GM18861 (cell line): Measurements from ENCODE around the gene DOK7.

Source experiments
- ATAC-seq: cut with Tn5 transposase; IDR thresholded peaks from one replicate; pipeline ENCODE4 v1.9.1; 2021; ENCODE audit not compliant: unreplicated experiment

Gene DOK7

DNA sequence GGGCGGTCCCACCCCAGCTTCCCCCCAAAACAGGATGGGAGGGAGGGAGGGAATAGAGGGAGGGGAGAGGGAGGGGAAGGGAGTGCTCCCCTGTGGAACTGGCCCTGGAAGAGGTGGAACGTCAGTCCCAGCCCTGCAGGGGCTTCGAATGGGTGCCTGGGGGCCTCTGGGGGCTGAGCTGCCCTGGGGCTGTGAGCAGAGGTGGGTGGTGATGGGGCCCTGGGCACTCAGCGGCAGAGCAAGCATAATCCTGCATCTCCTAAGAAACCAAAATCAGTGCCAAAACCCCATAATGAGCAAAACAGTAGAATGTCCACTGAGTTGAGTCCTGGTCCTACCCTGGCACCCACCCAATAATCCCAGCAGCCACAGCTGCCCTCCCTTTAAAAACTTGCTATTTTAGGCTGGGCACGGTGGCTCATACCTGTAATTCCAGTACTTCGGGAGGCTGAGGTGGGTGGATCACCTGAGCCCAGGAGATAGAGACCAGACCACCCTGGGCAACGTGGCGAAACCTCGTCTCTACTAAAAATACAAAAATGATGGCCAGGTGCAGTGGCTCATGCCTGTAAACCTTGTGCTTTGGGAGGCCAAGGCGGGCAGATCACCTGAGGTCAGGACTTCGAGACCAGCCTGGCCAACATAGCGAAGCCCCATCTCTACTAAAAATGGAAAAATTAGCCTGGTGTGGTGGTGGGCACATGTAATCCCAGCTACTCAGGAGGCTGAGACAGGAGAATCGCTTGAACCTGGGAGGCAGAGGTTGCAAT lies 11.1 kb downstream of the DOK7 start:
- ATAC-seq, result no peak

- ATAC-seq, result no peak
These were observed 12.1 kb downstream of the DOK7 start for GRCh38 chr4:3475041-3475712.

DNA sequence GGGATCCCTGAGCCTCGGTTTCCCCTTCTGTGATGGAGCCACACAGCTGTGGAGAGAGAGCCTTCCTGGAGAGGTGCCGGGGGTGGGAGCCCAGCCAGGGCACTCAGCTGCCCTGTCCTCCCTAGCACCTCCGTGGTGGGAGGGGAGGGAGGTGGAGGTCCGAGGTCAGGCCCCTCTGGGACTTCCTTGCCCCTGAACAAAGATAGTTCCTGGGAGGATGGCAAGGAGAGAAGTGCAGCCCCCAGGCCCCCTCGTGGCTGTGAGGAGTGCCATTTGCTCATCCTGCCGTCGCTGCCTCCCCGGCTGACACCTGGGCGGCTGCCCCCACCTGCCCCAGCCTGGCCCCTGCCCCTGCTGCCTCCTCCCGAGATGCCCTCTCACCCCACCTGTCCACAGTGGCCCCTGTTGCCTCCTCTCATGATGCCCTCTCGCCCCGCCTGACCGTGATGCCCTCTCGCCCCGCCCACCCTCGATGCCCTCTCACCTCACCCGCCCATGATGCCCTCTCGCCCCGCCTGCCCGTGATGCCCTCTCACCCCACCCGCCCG lies 12.7 kb downstream of the DOK7 start:
- ATAC-seq, result no peak

- no peak for ATAC-seq
These were observed 13.2 kb downstream of the DOK7 start for GRCh38 chr4:3476341-3476747.

GRCh38 chr4:3476936-3477749 lies 14.0 kb downstream of the DOK7 start:
- ATAC-seq, result no peak

- no peak for ATAC-seq
These were observed 14.8 kb downstream of the DOK7 start for GRCh38 chr4:3477750-3478430.

DNA sequence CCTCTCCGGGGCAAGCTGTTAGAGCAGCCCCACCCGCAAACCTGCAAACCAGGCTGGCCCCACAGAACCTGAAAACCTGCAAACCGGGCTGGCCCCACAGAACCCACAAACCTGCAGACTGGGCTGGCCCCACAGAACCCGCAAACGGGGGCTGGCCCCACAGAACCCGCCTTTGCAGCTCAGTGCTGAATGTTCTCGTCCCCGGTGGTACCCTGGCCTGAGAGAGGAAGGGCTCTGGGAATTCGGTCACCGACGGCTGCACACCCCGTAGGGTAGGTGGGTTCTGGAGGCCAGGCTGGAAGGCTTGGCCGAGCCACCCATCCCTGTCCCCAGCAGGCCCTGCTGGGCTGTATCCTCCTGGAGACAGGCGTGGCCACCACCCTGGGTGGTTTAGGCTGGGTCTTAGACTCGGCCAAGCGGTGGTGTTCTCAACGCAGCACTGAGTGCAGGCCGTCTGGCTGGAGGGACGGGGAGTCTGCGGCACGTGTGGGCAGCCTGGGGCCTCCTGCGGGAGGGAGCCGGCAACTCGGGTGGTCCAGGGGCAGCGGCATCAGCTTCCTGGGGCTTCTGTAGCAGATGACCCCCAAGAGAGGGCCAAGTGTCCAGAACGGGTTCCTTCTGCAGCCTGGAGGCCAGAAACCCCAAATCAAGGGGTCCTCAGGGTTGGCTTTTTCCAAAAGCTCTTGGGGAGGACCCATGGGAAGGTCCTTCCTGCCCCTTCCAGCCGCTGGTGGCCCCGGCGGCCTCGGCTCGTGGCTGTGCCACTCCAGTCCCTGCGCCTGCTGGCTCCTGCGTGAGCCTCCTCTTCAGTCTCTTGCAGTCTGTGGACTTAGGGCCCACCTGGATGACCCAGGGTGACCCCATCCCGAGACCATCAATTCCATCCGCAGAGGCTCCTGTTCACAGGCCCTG lies 15.6 kb downstream of the DOK7 start:
- no peak for ATAC-seq

DNA sequence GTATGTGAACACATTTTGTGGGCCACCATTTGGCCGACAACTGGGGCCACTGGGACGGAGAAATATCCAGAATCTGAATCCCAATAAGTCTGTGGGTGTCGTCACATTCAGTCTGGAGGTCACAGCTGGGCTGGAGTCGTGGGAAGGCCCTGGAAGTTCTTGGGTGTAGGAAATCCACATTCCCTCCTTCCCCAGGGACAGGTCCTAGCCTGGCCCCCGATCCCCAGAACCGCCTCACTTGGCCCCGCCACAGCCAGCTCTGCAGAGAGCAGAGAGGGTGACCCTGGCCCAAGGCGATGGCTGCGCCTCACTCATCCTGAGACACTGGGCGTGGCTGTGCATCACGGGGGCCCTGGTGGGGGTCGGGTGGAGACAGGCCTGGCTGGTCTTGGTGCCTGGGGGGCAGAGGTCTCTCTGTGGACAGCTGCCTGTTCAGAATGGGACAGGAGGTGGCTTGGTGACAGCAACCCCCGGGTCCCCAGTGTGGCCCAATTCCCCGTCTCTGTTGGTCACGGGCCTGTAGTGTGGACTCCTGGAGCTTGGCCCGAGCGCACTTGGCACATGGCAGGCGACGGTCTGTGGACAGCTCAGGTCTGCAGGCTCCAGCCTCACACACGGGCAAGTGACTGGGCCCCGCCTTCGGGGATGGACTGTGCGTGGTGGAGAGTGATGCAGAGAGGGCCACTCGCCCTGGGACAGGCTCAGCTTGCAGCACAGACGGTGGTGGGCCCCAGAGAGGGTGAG lies 16.4 kb downstream of the DOK7 start:
- no peak for ATAC-seq

DNA sequence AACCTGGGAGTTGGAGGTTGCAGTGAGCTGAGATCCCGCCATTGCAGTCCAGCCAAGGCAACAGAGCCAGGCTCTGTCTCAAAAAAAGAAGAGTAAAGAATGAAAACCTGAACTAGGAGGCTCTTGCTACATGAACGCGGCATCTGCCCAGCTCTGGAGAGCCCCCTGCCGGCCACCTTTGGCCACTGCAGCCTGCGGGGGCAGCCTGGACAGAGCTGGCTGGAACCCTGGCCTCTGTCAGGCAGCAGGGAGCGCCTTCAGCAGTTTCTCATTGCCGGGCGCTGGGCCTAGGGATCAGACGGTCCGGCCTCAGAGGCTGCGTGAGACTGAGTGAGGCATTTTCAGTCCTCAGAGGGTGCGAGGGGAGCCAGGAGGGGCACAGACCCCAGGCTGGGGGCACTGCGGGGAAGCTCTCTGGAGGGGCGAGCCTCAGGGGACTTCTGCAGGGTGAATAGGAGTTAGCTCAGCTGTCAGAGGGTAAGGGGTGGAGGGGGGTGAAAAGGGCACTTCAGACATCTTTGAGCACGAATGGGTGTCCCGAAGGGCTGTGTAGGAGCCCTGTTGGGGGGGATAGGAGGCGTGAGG lies 17.5 kb downstream of the DOK7 start:
- no peak for ATAC-seq

- ATAC-seq, result no peak
These were observed 18.0 kb downstream of the DOK7 start for GRCh38 chr4:3481113-3481531.

- ATAC-seq, result no peak
These were observed 18.8 kb downstream of the DOK7 start for GRCh38 chr4:3481783-3482393.

DNA sequence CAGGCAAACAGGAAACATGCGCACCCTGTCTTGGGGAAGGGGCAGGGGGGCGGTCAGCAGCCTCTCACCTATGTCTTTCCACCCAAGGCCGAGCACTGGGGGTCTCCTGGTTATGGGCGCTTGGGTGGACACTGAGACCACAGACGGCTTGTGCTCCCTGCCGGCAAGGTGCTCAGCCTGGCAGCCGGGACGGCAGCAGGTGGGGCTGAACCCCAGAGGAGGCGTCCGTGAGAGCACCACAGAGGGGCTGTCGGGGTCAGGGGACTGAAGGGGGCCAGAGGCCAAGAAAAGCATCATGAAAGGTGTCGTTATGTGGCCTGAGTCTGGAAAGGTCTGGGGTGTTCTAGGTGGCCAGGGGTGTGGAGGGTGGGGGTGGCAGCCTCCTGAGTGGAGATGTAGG lies 19.6 kb downstream of the DOK7 start:
- ATAC-seq, result no peak

GRCh38 chr4:3483471-3483921 lies 20.4 kb downstream of the DOK7 start:
- ATAC-seq, result no peak

- no peak for ATAC-seq
These were observed 21.2 kb downstream of the DOK7 start for GRCh38 chr4:3484057-3484973.

DNA sequence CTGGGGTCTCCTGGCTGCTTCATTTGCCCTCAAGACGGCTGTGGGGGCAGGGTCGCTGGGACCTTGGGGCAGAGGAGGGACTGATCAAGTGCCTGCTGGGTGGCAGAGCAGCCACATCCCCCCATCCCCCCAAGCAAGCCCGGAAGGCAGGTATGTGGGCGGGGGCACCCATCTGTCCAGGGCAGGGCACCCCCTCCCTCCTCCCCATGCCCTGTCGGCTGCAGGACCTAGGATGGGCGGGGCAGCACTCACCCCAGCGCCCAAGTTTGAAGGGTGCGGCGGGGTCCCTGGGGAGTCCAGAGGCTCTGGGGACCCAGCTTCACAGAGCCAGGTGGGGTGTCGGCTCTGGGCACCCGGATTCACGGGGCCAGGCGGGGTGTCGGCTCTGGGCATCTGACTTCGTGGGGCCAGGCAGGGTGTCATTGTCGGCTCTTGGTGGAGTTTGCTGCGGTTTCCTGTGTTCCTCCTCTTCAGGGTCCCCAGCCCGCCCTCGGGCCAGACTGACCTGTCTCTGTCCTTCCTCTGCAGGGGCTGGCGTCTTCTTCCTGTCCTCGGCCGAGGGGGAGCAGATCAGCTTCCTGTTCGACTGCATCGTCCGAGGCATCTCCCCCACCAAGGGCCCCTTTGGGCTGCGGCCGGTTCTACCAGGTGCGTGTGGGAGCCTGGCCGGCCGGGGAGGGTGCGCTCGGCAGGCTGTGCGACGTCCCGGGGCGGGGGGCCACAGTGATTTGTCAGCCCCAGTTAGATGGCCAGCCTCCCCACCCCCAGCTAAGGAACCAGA lies 22.1 kb downstream of the DOK7 start:
- no peak for ATAC-seq

DNA sequence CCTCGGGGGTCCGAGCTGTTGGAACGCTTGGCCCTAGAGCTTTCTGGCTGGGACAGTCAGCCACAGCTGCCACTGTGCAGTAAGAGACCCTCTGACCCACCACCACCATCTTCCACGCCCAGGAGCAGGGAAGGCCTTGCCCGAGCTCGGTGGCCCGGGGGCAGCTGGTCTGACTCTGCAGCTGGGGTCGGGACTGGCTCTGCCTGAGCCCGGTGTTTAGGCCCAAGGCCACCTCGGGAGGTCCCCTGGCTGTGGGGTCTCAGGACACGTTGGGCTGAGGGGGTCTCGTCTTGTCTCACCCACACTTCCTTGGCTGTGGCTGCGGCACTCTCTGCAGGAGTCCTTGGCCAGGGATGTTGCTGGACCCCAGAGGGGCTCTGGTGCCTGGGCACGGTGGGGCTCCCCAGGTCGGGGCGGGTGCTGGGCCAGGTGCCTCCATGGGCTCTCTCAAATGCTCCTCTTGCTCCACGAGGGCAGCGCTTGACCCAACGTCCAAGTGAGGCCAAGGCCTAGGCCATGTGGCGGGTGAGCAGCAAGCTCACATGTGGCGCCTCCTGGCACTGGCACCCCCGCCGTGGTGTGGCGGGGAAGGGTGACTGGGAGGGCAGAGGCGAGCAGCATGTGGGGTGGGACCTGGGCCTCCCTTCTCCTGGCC lies 22.9 kb downstream of the DOK7 start:
- no peak for ATAC-seq
